HEK293 (cell line): ENCODE results near the gene CACNA1C.

Source experiments
- CTCF ChIA-PET: fragments of 350-600 bp; formaldehyde crosslinking; extraction: SDS; loops from one replicate; lab custom pipeline; 2021; ENCODE audit warnings: antibody characterized with exemption; lab: Yijun Ruan, JAX
- POLR2A ChIA-PET: fragments of 300-600 bp; formaldehyde crosslinking; extraction: SDS; loops from one replicate; lab custom pipeline; 2020; ENCODE audit warnings: antibody characterized with exemption, inconsistent platforms; lab: Yijun Ruan, JAX
- H3K27ac ChIP-seq: fragments of 200-500 bp; sonication (Bioruptor generic); 2 replicates; pipeline ENCODE4 v1.5.1; 2014; ENCODE audit warnings: low read depth, low read length, control low read depth, inconsistent platforms; ENCODE audit errors: extremely low read depth
- H3K36me3 ChIP-seq, 2 experiments: fragments of 200-500 bp in 1 of 2; sonication (Bioruptor generic) in 1 of 2; 1 replicate in 1 of 2; 2 replicates in 1 of 2; pipeline ENCODE4 v1.5.1; 2014 to 2017; ENCODE audit warnings: inconsistent platforms in 2 of 2, low read length in 2 of 2; ENCODE audit not compliant: control insufficient read depth in 2 of 2, insufficient read depth in 1 of 2
- H3K4me1 ChIP-seq: fragments of 200-500 bp; sonication (Bioruptor generic); 2 replicates; pipeline ENCODE4 v1.5.1; 2014; ENCODE audit warnings: mild to moderate bottlenecking, low read length, inconsistent platforms; ENCODE audit not compliant: control insufficient read depth, insufficient read depth
- H3K4me3 ChIP-seq: 2 replicates; pipeline ENCODE4 v1.5.1; 2011; ENCODE audit warnings: low read depth, mild to moderate bottlenecking, control low read depth, low read length, moderate library complexity
- H3K9me3 ChIP-seq: fragments of 200-500 bp; sonication (Bioruptor generic); 2 replicates; pipeline ENCODE4 v1.5.1; 2014; ENCODE audit warnings: low read depth, low read length, inconsistent platforms; ENCODE audit not compliant: control insufficient read depth, insufficient read depth
- GLI4 ChIP-seq: fragments of 450-650 bp; formaldehyde crosslinking; IDR thresholded peaks from 2 replicates; pipeline ENCODE4 v1.5.1; 2016; ENCODE audit warnings: missing biosample characterization, missing genetic modification characterization
- OVOL3 ChIP-seq: fragments of 450-650 bp; formaldehyde crosslinking; IDR thresholded peaks from 2 replicates; pipeline ENCODE4 v1.5.1; 2016; ENCODE audit warnings: missing biosample characterization, missing genetic modification characterization
- SETDB1 ChIP-seq: IDR thresholded peaks from one replicate; pipeline ENCODE4 v1.6.1; 2017; ENCODE audit warnings: mild to moderate bottlenecking, low read length, moderate library complexity, mixed read lengths; ENCODE audit not compliant: insufficient read length
- ZBTB1 ChIP-seq: fragments of 450-650 bp; formaldehyde crosslinking; IDR thresholded peaks from 2 replicates; pipeline ENCODE4 v1.5.1; 2016; ENCODE audit warnings: missing biosample characterization, missing genetic modification characterization
- ZBTB26 ChIP-seq: fragments of 450-650 bp; formaldehyde crosslinking; optimal IDR thresholded peaks from 2 replicates; pipeline ENCODE3; 2016; ENCODE audit warnings: missing biosample characterization, mild to moderate bottlenecking, missing genetic modification characterization
- ZFHX2 ChIP-seq: fragments of 450-650 bp; formaldehyde crosslinking; conservative IDR thresholded peaks from 2 replicates; pipeline ENCODE4 v1.5.1; 2016; ENCODE audit warnings: missing biosample characterization, missing genetic modification characterization
- ZNF132 ChIP-seq: fragments of 450-650 bp; formaldehyde crosslinking; IDR thresholded peaks from 2 replicates; pipeline ENCODE4 v1.5.1; 2017; ENCODE audit warnings: missing biosample characterization, missing genetic modification characterization, borderline replicate concordance
- ZNF175 ChIP-seq: fragments of 450-650 bp; formaldehyde crosslinking; IDR thresholded peaks from 2 replicates; pipeline ENCODE4 v1.5.1; 2016; ENCODE audit warnings: missing biosample characterization, missing genetic modification characterization
- ZNF23 ChIP-seq: fragments of 450-650 bp; formaldehyde crosslinking; IDR thresholded peaks from 2 replicates; pipeline ENCODE4 v1.5.1; 2016; ENCODE audit warnings: missing biosample characterization, missing genetic modification characterization, borderline replicate concordance
- ZNF26 ChIP-seq: fragments of 450-650 bp; formaldehyde crosslinking; IDR thresholded peaks from 2 replicates; pipeline ENCODE4 v1.5.1; 2016; ENCODE audit warnings: missing biosample characterization, missing genetic modification characterization
- ZNF280C ChIP-seq: fragments of 450-650 bp; formaldehyde crosslinking; IDR thresholded peaks from 2 replicates; pipeline ENCODE4 v1.5.1; 2016; ENCODE audit warnings: missing biosample characterization, missing genetic modification characterization
- ZNF341 ChIP-seq: fragments of 450-650 bp; formaldehyde crosslinking; IDR thresholded peaks from 2 replicates; pipeline ENCODE4; 2016; ENCODE audit warnings: low read depth, missing biosample characterization, missing genetic modification characterization
- ZNF350 ChIP-seq: fragments of 450-650 bp; formaldehyde crosslinking; IDR thresholded peaks from 2 replicates; pipeline ENCODE4 v1.5.0; 2017; ENCODE audit warnings: missing biosample characterization, mild to moderate bottlenecking, missing genetic modification characterization
- ZNF449 ChIP-seq: fragments of 450-650 bp; formaldehyde crosslinking; IDR thresholded peaks from 2 replicates; pipeline ENCODE4 v1.5.1; 2017; ENCODE audit warnings: missing biosample characterization, mild to moderate bottlenecking, missing genetic modification characterization, moderate library complexity
- ZNF561 ChIP-seq: fragments of 450-650 bp; IDR thresholded peaks from 2 replicates; pipeline ENCODE4 v1.5.1; 2018; ENCODE audit warnings: missing biosample characterization, missing genetic modification characterization, borderline replicate concordance
- ZNF639 ChIP-seq: fragments of 450-650 bp; formaldehyde crosslinking; IDR thresholded peaks from 2 replicates; pipeline ENCODE4 v1.5.1; 2016; ENCODE audit warnings: missing biosample characterization, missing genetic modification characterization
- ZNF777 ChIP-seq: fragments of 450-650 bp; formaldehyde crosslinking; IDR thresholded peaks from 2 replicates; pipeline ENCODE4 v1.5.1; 2017; ENCODE audit warnings: missing biosample characterization, missing genetic modification characterization, borderline replicate concordance

Gene CACNA1C

GRCh38 chr12:2166696-2167095 is 113.9 kb downstream of the CACNA1C start:
- Histone ChIP-seq H3K9me3 (no peaks in the 10 kb centered on the region), H3K27ac (no peak overlapping the region), H3K4me1 (no peaks in the 10 kb centered on the region), H3K36me3 (no peaks in the 10 kb centered on the region), H3K4me3 (no peak overlapping the region)
- POLR2A ChIA-PET = no interaction called here
- TF ChIP-seq OVOL3 (tag by site-specific recombination) = no peak
- no peak for TF ChIP-seq ZNF23 (tag by site-specific recombination)
- TF ChIP-seq ZNF561 = no peak
- TF ChIP-seq ZNF132 (tag by site-specific recombination) = no peak
- TF ChIP-seq ZBTB26 (tag by site-specific recombination) = no peak
- no peak for TF ChIP-seq GLI4 (tag by site-specific recombination)
- TF ChIP-seq ZNF175 = no peak
- no peak for TF ChIP-seq ZNF449 (tag by site-specific recombination)
- no peak for TF ChIP-seq ZNF350
- no peak for TF ChIP-seq ZNF639 (tag by site-specific recombination)
- no peak for TF ChIP-seq ZFHX2 (tag by site-specific recombination)
- CTCF ChIA-PET = interaction anchor here (0.5 kb wide), 1 partner anchor 194 kb away, joined by 3 read pairs; no protein-coding TSS in a partner anchor

- ChIA-PET CTCF (no interaction called here), POLR2A (no interaction called here)
- Histone ChIP-seq H3K27ac (no peak overlapping the region), H3K4me3 (no peak overlapping the region), H3K4me1 (no peaks in the 10 kb centered on the region), H3K9me3 (no peaks in the 10 kb centered on the region)
- TF ChIP-seq ZNF350 (no peak), ZNF341 (no peak), SETDB1 (peak; percentile 86), ZBTB1 (tag by site-specific recombination) (no peak), ZNF280C (tag by site-specific recombination) (no peak), ZNF26 (tag by site-specific recombination) (peak; percentile 98), ZNF777 (tag by site-specific recombination) (no peak)
- TF ChIP-seq, all 188 proteins: peak for 2
- no peaks in the 10 kb centered on the region for H3K36me3 ChIP-seq
These were observed 114.4 kb downstream of the CACNA1C start for GRCh38 chr12:2167231-2167630.
